C1 segment of cervical spinal cord (tissue), 14 donors: Measurements from ENCODE around the gene CFAP74.

Source experiments
- DNase-seq, 14 donors: peaks; one replicate each; lab custom pipeline; 2025; lab: John Stamatoyannopoulos, UW

Gene CFAP74

DNA sequence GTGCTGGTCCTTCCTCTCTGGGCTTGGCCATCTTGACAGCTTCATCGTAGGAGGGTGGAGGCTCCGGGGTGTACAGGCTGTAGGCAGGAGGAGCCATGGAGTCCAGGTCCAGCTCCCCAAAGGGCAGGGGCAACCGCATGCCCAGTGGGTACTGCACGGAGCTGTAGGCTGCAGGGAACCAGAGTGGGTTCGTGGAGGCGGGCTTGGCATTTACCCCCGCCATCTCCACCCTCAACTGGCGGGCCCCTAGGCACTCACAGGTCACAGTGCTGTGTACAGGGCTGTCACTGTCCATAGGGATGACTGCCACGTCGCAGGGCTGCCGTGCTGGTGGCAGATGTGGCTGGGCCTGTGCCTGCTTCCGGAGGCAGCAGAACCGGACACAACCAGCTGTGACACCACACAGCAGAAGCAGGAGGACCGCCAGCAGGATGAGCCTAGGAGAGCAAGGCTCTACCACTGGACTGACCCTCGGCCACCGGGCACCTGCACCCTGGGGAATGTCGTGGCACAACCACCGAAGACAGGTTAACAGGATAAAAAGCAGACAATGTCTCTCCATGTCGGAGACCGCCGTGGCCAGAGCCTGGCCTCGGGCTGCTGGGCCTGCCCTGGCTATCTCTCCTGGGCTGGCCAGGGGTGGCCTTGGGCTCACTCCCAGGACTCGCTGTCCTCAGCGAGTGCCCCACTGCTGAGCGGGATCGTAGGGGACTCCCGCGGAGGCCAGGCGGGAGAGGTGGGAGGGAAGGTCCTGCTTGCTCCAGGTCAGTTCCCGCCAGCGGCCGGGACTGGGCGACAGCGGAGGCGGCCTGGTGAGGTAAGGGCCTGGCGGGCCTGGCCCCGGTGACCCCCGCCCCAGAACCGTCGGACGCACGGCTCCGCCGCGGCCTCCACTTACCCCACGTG lies 85.3 kb downstream of the CFAP74 start:
- DNase-seq: no peak

DNA sequence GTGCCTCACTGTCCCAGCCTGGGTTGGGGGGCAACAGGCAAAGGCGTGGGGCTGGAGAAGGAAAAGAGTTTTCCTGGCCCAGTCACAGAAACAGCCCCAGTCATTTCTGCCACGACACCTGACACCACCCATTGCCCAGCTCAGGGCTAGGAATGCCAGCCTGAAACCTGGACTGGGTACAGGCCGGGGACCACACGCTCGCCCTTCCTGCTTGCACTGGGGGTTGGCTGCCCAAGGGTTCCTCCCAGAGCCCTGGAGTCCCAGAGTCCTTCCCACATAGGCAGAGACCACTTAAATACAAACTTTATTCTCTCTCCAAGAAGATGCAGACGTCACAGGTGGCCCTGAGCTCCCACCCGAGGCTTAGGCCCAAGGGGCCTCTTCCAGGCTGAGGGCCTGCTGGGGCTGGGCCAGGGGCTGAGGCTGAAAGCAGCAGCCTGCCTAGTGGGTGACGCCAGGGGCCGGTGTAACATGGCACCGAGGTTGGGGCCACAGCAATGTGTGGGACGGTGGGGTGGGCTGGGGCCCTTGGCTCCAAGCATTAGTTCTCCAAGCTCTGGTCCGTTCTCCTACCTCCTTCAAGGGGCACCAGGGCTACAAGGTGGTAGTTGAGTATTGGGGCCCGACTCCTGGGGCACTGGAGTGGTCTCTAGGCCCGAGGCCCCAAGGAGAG lies 86.1 kb downstream of the CFAP74 start:
- no peak for DNase-seq

DNA sequence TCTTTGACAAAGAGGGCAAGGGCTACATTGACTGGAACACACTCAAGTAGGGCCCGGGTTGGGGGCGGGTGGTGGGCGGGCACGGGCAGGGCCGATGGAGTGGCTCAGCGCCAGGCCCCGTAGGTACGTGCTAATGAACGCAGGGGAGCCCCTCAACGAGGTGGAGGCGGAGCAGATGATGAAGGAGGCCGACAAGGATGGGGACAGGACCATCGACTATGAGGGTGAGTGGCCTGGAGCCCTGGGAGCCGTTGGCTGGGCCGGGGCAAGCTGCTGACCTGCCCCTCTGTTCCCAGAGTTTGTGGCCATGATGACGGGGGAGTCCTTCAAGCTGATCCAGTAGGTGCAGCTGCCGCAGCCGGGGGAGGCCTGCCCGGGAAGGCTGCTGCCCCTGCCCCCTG lies 86.7 kb downstream of the CFAP74 start:
- no peak for DNase-seq

- DNase-seq: no peak
Measured at GRCh38 chr1:1915911-1916840, 87.4 kb downstream of the CFAP74 start.

GRCh38 chr1:1914971-1915692 lies 88.5 kb downstream of the CFAP74 start, which contains the start of gene CALML6:
CALML6 (plus strand) TSS chr1:1915260; CDS start chr1:1915281, 21 bp downstream.
- DNase-seq: no peak

GRCh38 chr1:1914101-1914970 lies 89.2 kb downstream of the CFAP74 start:
- no peak for DNase-seq

DNA sequence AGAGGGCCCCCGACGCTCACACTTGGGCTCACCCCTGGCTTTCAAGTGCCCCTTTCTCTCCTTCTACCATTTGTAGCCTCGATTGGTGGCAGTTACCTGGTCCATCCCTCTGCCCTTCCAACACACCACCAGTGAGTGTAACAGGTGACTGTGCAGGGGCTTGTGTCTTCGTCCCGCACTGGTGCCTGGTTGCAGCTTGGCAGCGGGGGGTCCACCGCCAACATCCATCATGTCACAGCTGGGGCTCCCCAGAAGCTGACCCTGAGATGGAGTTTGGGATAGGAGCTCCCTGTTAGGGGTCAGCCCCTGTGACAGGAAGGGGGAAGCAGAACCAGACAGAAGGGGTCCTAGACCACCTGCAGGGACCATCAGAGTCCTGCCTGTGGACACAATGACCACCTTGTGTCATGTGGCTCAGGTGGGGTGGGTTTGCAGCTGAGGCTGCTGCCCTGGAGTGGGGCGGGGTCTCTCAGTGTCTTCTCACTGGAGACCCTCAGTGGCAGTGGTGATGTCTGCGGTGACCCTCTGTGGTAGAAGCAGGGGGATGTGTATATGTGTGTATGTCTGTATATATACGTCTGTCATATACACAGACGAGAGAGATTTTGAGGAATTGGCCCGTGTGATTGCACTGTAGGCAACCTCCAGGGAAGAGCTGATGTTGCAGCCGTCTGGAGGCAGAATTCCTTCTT lies 92.1 kb downstream of the CFAP74 start:
- DNase-seq: no peak

GRCh38 chr1:1910651-1911331 lies 92.8 kb downstream of the CFAP74 start:
- DNase-seq: no peak

DNA sequence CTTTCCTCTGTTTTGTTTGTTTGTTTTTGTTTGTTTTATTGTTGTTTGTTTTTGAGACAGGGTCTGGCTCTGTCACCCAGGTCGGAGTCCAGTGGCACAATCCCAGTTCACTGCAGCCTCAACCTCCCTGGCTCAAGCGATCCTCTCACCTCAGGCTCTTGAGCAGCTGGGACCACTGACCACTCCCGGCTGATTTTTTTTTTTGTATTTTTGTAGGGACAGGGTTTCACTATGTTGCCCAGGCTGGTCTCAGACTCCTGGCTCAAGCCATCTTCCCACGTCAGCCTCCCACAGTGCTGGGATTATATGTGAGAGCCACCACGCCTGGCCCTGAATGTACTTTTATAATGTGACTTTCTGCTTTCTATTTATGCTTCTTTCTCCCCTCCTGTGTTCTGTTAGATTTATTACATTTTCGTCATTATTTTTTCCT lies 93.5 kb downstream of the CFAP74 start:
- DNase-seq: peak in 1 of 14 donors; percentile 5

DNA sequence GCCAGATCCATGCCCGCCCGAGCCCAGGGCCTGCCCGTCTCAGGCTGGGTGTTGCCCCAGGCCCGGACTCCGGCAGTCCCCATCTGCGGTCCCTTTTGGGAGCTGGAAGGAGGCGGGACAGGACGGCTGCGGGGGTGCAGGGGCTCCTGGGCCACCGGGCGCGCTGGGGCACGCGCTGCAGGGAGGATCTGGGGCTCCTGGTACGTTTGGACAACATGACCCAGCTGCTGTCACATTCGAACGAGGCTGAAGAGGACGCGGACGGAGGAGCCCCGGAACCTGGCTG lies 95.1 kb downstream of the CFAP74 start:
- DNase-seq: peak in 3 of 14 donors; percentile 63 to 71 (median 66)

DNA sequence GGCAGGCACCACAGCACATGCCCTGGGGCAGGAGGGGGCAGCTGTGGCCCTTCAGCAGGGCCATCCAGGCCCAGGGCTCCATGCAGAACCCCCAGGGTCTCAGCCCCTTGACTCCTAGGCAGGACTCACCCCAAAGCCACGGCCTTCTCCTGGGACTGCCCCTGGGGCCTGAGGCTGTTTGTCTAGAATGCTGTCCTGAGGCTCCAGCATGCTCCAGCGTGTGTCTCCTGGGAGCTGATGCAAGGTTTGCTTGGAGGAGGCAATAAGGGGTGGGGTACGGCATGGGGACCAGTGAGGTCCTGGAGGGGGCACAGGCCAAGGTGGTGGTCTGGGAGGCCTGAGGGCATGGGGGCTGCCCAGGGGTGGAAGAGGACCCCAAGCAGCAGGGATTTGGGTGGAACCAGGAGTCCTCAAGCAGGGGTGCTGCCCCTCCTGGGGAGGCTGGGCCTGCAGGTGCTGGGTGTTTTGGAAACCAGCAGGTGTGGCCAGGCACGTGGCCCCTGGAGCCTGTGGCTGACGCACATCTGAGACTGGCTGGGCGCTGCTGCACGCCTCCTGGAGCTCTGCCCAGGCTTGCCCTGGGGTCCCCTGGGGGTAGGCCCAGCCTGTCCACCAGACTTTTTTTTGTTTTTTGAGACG lies 96.4 kb downstream of the CFAP74 start:
- DNase-seq: no peak

DNA sequence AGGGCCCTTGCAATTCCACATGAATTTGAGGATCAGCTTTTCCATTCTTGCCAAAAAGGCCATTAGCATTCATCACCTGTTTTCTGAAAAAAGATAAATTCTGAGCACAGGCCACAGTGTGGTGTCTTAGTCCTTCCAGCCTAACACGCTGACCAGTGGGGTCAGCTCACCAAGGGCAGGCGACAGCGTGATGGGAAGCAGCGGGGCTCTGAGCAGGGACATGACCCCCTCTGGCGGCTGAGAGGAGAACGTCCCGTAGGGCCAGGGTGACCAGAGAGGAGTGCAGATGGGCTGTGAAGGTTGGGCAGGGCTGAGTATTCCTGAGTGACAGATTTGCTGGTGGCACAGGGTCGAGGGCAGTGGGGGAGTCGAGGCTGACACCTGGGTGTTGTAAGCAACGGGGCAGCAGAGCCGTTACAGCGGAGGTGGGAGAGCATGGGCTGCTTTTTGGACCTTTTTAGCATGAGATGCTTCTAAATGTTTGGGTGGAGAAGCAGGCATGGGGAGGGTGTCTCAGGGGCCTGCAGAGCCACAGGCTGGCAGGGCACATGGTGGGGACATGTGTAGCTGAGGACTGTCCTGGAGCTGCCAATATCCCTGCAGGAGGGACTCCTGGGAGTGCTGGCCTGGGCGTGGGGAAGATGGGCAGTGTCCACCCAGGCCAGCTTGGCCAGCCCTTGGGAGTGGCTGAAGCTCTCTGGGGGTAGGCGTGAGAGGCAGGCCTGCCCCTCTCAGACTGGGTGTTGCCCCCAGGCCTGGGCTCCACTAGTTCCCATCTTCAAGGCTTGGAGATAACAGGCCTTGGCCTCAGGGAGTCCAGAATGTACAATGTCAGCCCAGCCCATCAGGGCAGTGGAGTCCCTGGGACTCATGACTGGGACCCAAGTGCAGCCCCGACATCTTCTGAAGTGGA lies 97.1 kb downstream of the CFAP74 start:
- peak in 12 of 14 donors; percentile 52 to 79 (median 70) for DNase-seq

DNA sequence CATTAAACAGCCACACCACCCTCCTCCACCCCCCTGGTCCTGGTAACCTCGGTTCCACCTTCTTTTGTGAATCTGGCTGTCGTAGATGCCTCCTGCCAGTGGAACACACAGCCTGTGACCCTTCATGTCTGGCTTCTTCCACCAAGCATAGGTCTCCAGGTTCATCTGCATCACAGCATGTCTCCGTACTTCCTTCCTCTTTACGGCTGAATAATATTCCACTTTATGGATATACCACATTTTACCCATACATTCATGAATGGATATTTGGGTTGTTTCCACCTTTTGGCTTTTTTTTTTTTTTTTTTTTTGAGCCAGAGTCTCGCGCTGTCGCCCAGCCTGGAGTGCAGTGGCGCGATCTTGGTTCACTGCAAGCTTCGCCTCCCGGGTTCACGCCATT lies 100.4 kb downstream of the CFAP74 start:
- DNase-seq: no peak

DNA sequence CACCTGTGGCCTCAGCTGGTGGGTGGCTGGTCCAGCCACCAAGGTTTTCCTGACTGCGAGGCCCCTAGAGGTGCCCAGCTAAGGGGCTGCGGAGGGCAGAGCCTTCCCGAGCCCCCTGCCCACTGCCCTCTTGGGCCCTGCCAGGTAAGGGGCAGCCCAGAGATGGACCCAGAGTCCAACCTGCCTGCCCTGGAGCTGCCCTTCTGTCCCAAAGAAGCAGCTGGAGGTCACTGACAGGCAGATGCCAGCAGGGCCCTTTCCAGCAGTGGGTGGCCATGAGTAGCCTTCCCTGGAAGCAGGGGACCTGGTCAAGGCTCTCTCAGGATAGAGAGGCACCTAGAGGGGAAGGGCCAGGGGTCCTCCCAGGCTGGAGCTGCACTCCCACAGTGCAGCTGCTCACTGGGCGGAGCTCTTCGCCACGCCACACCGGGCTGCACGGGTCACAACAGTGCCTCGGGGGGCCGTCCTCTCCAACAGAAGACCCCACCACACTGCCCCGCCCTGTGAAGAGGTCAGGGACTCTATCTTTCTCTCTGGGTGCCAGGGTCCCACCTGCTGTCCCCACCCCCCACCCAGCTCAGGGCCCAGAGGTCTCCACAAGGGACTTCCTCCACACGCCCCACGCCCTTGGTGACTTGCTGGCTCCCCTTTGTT lies 101.8 kb downstream of the CFAP74 start:
- no peak for DNase-seq

DNA sequence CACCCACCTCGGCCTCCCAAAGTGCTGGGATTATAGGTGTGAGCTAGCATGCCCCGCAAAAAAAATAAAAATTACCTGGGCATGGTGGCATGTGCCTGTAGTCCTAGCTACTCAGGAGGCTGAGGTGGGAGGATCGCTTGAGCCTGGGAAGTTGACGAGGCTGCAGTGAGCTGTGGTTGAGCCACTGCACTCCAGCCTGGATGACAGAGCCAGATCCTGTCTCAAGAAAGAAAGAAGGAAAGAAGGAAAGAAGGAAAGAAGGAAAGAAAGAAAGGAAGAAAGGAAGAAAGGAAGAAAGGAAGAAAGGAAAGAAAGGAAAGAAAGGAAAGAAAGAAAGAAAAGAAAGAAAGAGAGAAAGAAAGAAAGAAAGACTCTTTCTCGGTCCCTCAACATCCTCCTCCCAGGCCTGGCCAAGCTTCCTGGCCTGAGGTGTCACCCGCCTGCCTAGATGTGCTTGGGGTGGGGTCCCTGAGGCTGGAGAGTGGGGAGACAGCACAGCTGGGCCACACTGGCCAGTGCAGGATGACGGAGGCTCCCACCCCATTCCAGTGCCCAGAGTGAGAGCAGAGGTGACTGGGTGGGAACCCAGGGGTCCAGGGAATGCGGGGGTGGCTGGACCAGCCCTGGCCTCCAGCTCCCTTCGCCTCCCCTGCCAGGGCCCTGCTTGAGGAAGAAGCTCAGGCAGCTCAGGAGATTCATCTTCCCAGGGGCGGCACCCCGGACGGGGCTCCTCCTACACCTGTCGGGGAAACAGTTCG lies 102.5 kb downstream of the CFAP74 start:
- DNase-seq: no peak

GRCh38 chr1:1899967-1900327 lies 103.6 kb downstream of the CFAP74 start:
- no peak for DNase-seq
